Neural cell (in vitro differentiated cells): ENCODE results near the gene PDAP1.

ENCODE experiments used
- EP300 ChIP-seq: fragments of 450-650 bp; conservative IDR thresholded peaks from 2 replicates; pipeline ENCODE4 v1.6.1; 2014; ENCODE audit warnings: antibody characterized with exemption, mild to moderate bottlenecking, moderate library complexity; ENCODE audit not compliant: poor library complexity, severe bottlenecking
- EZH2 ChIP-seq: fragments of 200-600, 300-800 bp; shearing (Covaris generic), sonication (generic); IDR thresholded peaks from 2 replicates; pipeline ENCODE4 v1.6.1; 2014; ENCODE audit warnings: antibody characterized with exemption, low read length, borderline replicate concordance, mild to moderate bottlenecking; ENCODE audit not compliant: insufficient read depth, poor library complexity, severe bottlenecking
- MXI1 ChIP-seq: fragments of 450-650 bp; conservative IDR thresholded peaks from 2 replicates; pipeline ENCODE4 v1.6.1; 2014; ENCODE audit warnings: antibody characterized with exemption, mild to moderate bottlenecking; ENCODE audit not compliant: poor library complexity, severe bottlenecking
- POLR2AphosphoS5 ChIP-seq: IDR thresholded peaks from 2 replicates; pipeline ENCODE4 v1.6.1; 2012
- RAD21 ChIP-seq: fragments of 450-650 bp; conservative IDR thresholded peaks from 2 replicates; pipeline ENCODE4 v1.6.1; 2014; ENCODE audit warnings: antibody characterized with exemption, mild to moderate bottlenecking, moderate library complexity
- TAF1 ChIP-seq: IDR thresholded peaks from 2 replicates; pipeline ENCODE4 v1.6.1; 2012; ENCODE audit warnings: low read depth
- TF ChIP-seq, protein P1 (sequence below): fragments of 450-650 bp; IDR thresholded peaks from 2 replicates; pipeline ENCODE4 v1.5.1; 2014; ENCODE audit warnings: antibody characterized with exemption, mild to moderate bottlenecking, moderate library complexity; ENCODE audit not compliant: poor library complexity, severe bottlenecking

DNA sequence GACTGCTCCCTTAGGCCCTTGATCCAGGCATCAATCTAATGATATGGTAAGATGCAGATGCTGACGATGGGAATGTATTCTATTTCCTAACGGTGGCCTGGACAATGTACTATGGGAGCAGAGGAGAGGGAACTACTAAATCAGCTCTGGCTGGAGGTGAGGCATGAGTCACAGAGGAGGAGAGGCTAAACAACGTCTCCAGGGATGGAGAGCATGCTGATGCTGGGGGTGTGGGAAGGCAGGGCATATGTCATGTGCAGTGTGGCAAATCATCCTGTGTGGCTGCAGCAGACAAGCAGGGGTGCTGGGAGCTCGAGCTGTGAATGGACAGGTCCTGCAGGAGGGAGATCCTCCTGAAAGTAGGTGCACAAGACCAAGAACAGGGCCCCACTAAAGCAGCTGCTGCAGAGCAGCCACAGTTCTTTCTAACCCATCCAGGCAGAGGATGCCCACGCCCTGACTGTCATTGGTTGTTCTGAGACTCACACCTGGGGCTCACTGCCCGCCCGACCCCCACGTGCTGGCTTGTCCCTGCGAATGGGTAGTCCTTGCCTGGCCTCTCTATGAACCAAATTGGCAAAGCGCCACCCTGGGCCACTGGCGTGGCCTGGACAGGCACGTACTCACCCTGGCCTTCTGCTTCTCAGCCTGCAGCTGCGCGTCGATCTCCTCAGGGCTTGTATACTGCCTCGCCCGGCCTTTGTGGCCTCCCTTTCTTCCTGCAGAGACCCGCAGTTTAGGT is 4.0 kb downstream of the PDAP1 start:
- TF ChIP-seq, protein P1, sequence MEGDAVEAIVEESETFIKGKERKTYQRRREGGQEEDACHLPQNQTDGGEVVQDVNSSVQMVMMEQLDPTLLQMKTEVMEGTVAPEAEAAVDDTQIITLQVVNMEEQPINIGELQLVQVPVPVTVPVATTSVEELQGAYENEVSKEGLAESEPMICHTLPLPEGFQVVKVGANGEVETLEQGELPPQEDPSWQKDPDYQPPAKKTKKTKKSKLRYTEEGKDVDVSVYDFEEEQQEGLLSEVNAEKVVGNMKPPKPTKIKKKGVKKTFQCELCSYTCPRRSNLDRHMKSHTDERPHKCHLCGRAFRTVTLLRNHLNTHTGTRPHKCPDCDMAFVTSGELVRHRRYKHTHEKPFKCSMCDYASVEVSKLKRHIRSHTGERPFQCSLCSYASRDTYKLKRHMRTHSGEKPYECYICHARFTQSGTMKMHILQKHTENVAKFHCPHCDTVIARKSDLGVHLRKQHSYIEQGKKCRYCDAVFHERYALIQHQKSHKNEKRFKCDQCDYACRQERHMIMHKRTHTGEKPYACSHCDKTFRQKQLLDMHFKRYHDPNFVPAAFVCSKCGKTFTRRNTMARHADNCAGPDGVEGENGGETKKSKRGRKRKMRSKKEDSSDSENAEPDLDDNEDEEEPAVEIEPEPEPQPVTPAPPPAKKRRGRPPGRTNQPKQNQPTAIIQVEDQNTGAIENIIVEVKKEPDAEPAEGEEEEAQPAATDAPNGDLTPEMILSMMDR = no peak
- no peak for TF ChIP-seq TAF1
- no peak for TF ChIP-seq EP300
- no peak for TF ChIP-seq EZH2
- no peak for TF ChIP-seq RAD21
- no peak for TF ChIP-seq POLR2AphosphoS5
- no peak for TF ChIP-seq MXI1
